ENCODE measurements around the gene IFI27L1. TPM values are rescaled to one million over a fixed set of nuclear protein-coding genes. Genes with fewer than 3 reads are reported as not detected.

The IFI27L1 gene
- total and polyA plus RNA-seq, 7 donors: 6.5 to 15.0 (median 10.4) TPM

GRCh38 chr14:94050231-94050880 lies 30.8 kb upstream of the IFI27L1 start:
- 74 to 89% (median 76%) methylated on average over 6 of the region's 6 CpGs for WGBS, 3 donors
- Histone ChIP-seq H3K4me3 (no peak overlapping the region), H3K4me1 (peaks cover 26% of the 10 kb centered on the region), H3K27ac (no peak overlapping the region), H3K27me3 (ENCODE audit: insufficient read depth in 3 of 3, low read length in 2 of 3) (no peaks in the 10 kb centered on the region), H3K36me3 (ENCODE audit: insufficient read depth in 1 of 2, low read depth in 1 of 2) (peaks cover 8 to 96% of the 10 kb centered on the region in 2 donors), H3K9me3 (no peaks in the 10 kb centered on the region)
- peak in 3 of 4 donors; percentile 42 to 77 (median 77) for ATAC-seq
- TF ChIP-seq, protein P1, sequence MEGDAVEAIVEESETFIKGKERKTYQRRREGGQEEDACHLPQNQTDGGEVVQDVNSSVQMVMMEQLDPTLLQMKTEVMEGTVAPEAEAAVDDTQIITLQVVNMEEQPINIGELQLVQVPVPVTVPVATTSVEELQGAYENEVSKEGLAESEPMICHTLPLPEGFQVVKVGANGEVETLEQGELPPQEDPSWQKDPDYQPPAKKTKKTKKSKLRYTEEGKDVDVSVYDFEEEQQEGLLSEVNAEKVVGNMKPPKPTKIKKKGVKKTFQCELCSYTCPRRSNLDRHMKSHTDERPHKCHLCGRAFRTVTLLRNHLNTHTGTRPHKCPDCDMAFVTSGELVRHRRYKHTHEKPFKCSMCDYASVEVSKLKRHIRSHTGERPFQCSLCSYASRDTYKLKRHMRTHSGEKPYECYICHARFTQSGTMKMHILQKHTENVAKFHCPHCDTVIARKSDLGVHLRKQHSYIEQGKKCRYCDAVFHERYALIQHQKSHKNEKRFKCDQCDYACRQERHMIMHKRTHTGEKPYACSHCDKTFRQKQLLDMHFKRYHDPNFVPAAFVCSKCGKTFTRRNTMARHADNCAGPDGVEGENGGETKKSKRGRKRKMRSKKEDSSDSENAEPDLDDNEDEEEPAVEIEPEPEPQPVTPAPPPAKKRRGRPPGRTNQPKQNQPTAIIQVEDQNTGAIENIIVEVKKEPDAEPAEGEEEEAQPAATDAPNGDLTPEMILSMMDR (IDR thresholded peaks at IDR 0.05): no peak
- peak; percentile 47 to 79 for DNase-seq
- intact Hi-C loops (cut with DNase I): no loop called here

DNA sequence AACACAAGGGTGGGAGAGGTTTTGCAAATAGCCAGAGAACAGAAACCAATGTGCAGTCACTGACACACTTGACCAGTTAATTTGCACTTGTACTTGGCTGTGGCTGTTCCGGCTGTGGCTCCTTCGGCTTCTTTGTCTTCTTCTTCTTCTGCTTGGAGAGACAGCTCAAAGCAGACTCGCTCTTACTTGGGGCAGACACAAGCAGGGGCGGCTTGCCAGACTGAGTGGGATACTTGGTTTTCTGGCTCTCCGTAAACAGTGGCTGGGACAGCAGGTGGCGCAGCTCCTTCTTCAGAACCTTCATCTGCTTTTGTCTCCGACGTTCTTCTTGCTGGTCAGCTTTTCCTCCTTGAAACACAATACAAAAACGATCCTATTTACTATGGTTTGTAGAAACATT lies 30.0 kb upstream of the IFI27L1 start:
- H3K9me3 ChIP-seq: no peaks in the 10 kb centered on the region
- ATAC-seq (peak in 1 of 4 donors; percentile 48), DNase-seq (no peak)
- peaks cover 9 to 96% of the 10 kb centered on the region in 2 donors for H3K36me3 ChIP-seq (ENCODE audit: insufficient read depth in 1 of 2, low read depth in 1 of 2)
- intact Hi-C loops (cut with DNase I): no loop called here
- no peaks in the 10 kb centered on the region for H3K27me3 ChIP-seq (ENCODE audit: insufficient read depth in 3 of 3, low read length in 2 of 3)
- peaks cover 26% of the 10 kb centered on the region for H3K4me1 ChIP-seq
- WGBS, 3 donors: 55 to 68% (median 58%) methylated on average over 9 of the region's 9 CpGs
- no peak overlapping the region for H3K27ac ChIP-seq
- H3K4me3 ChIP-seq: no peak overlapping the region
- TF ChIP-seq, protein P1 (IDR thresholded peaks at IDR 0.05): peak; percentile 22

DNA sequence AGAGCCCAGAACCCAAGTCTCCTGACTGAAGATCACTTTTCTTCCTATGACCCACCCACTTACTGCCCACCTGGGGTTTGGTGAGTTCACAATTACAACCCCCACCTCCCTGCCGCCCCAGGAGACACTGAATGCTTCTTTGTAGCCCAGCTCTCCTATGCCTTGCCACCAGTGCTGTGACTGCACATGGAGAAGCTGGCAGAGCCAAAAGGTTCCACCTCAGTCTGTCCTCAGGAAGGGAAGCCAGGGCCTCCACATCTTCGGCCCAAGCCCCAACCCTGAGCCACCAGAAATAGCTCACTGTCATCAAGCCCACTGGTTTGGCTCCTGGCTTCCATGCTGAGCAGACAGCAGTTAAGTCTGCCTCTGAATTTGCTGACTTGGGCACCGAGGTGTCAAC lies 29.3 kb upstream of the IFI27L1 start:
- peaks cover 28% of the 10 kb centered on the region for H3K4me1 ChIP-seq
- peak overlapping the region; percentile 51 for H3K27ac ChIP-seq
- DNase-seq: no peak
- WGBS, 3 donors: 41 to 71% (median 42%) methylated on average over 3 of the region's 3 CpGs
- peak; percentile 66 to 80 (median 75) for ATAC-seq
- no peak overlapping the region for H3K4me3 ChIP-seq
- intact Hi-C loops (cut with DNase I): no loop called here
- no peaks in the 10 kb centered on the region for H3K9me3 ChIP-seq
- H3K36me3 ChIP-seq (ENCODE audit: insufficient read depth in 1 of 2, low read depth in 1 of 2): peaks cover 13 to 96% of the 10 kb centered on the region in 2 donors
- no peaks in the 10 kb centered on the region for H3K27me3 ChIP-seq (ENCODE audit: insufficient read depth in 3 of 3, low read length in 2 of 3)
- TF ChIP-seq, protein P1 (IDR thresholded peaks at IDR 0.05): no peak

DNA sequence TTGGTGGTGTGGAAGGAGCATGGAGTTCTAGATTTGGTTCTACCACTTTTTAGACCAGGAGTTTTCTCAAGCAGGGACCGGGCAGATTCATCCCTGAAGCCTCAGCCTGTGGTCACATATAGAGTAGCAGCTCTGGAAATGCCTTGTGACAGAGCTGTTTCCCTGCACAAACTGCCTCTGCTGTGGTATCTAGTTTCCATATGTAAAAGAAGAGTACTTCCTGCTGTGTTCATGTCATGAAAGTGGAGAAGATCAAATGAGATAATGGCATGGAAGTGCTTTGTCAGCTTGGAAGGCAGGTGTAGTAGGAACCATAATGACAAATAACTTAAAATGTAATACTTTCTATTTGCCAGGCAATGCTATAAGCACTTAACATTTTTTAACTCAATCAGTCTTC lies 28.9 kb upstream of the IFI27L1 start:
- 60 to 97% (median 86%) methylated on average over 1 of the region's 1 CpG for WGBS, 3 donors
- Histone ChIP-seq H3K36me3 (ENCODE audit: insufficient read depth in 1 of 2, low read depth in 1 of 2) (peaks cover 14 to 96% of the 10 kb centered on the region in 2 donors), H3K27ac (peak overlapping the region; percentile 51), H3K4me3 (no peak overlapping the region), H3K9me3 (no peaks in the 10 kb centered on the region), H3K27me3 (ENCODE audit: insufficient read depth in 3 of 3, low read length in 2 of 3) (no peaks in the 10 kb centered on the region), H3K4me1 (peaks cover 32% of the 10 kb centered on the region)
- intact Hi-C loops (cut with DNase I): no loop called here
- DNase-seq (no peak), ATAC-seq (peak in 1 of 4 donors; percentile 5)
- TF ChIP-seq, protein P1 (IDR thresholded peaks at IDR 0.05): no peak

- ATAC-seq (peak; percentile 48 to 60 (median 54)), DNase-seq (no peak)
- Histone ChIP-seq H3K4me3 (no peak overlapping the region), H3K27ac (peak overlapping the region; percentile 51), H3K36me3 (ENCODE audit: insufficient read depth in 1 of 2, low read depth in 1 of 2) (peaks cover 14 to 96% of the 10 kb centered on the region in 2 donors), H3K9me3 (no peaks in the 10 kb centered on the region), H3K27me3 (ENCODE audit: insufficient read depth in 3 of 3, low read length in 2 of 3) (no peaks in the 10 kb centered on the region), H3K4me1 (peaks cover 35% of the 10 kb centered on the region)
- TF ChIP-seq, protein P1 (IDR thresholded peaks at IDR 0.05): no peak
- 66 to 90% (median 74%) methylated on average over 4 of the region's 4 CpGs for WGBS, 3 donors
- intact Hi-C loops (cut with DNase I): no loop called here
Measured at GRCh38 chr14:94052662-94053061, 28.4 kb upstream of the IFI27L1 start.

All from psoas muscle (tissue), 8 donors.